Smooth muscle cell of the brain vasculature (primary cell): ENCODE measurements around the gene CD19.
"Not testable (repeated sequence)": the region's sequence is repeated elsewhere in the genome, so short reads cannot be mapped to it uniquely, and the experiment has no call there.

ENCODE experiments used
- DNase-seq: peaks from one replicate; pipeline ENCODE4 v3.0.0-alpha.2; 2012; ENCODE audit warnings: low read depth, low spot score

Gene CD19

DNA sequence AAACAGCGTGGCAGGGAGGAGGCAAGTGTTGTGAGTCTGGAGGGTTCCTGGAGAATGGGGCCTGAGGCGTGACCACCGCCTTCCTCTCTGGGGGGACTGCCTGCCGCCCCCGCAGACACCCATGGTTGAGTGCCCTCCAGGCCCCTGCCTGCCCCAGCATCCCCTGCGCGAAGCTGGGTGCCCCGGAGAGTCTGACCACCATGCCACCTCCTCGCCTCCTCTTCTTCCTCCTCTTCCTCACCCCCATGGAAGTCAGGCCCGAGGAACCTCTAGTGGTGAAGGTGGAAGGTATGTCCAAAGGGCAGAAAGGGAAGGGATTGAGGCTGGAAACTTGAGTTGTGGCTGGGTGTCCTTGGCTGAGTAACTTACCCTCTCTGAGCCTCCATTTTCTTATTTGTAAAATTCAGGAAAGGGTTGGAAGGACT lies at the start of gene CD19:
Gene CD19, plus strand, starts transcription at position 171 of the 425 bp plus-strand sequence. Its CDS starts 30 bp downstream, at position 201.
- DNase-seq = no peak

GRCh38 chr16:28882551-28883160 lies 49.1 kb upstream of the CD19 start:
- DNase-seq = no peak

- DNase-seq = no peak
Measured at GRCh38 chr16:28883221-28883996, 48.4 kb upstream of the CD19 start.

- no peak for DNase-seq
Measured at GRCh38 chr16:28884045-28884444, 47.7 kb upstream of the CD19 start.

DNA sequence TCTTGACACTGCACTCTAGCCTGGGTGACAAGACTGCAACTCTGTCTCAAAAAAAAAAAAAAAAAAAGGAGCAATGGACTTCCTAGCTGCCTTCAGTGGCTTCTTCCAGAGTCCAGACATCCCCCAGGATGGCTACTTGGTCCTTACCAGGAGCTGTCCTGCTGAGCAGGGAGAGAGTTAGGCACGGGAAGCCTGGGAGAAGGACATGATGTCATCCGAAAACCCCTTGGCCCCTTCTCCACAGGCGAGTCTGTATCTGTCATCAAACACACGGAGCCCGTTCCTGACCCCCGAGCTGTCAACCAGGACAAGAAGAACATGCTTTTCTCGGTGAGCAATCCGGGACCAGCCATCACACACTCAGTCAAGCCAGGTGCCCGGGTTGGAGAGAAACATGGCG lies 44.8 kb upstream of the CD19 start:
- no peak for DNase-seq

GRCh38 chr16:28890355-28890754 lies 41.4 kb upstream of the CD19 start:
- not testable (repeated sequence) for DNase-seq

DNA sequence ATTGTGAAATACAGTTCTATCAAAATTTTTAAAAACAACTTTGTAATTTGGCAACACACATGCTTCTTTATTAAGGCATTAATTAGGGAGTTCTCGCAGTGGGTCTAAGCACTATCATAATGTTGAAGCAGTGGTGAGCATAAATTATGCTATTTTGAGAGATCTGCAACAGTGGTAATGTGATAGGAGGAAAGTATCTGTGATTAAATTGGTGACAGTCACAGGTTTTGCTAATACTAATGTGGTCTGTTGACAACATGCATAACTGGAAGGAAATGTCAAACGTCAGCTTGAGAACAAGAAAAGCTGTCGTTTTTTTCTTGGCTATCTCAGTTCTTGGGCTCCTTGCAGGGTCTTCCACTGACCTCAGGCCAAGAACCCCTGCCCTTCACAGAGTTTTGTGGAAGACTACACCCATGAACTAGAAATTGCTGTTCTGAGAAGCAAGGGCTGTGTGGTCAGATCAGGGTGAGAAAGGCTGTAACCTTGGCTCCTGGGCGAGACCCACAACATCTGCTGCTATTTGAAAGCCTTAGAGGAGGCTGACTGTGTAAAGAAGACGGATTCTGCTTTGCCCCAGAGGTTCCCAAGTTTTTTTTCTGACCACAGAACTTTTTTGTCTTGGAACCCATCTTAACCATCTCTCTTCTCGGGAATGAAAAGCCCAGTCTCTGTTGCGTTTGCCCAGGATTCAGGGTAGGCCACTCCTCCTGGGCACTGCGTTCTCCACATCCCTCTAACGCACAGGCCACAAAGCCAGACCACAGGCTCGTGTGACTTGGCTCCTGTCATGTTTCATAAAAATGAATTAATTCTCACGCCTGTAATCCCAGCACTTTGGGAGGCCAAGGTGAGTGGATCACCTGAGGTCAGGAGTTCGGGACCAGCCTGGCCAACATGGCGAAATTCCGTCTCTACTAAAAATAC lies 39.5 kb upstream of the CD19 start:
- DNase-seq = no peak

DNA sequence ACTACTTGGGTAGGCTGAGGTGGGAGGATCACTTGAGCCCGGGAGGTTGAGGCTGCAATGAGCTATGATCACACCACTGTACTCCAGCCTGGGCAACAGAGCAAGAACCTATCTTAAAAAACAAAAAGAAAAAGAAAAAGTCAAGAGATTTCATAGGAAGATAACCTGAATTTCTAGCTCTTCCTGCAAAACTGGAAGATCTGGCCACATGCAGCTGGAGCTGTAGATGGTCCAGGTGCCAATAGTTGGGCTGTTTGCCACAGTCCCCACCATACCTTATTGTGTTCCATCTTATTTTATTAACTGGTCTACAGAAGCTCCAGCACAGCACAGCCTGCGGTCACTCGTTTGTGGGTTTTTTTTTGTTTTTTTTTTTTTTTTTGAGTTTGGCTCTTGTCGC lies 38.5 kb upstream of the CD19 start:
- no peak for DNase-seq

- DNase-seq = no peak
Measured at GRCh38 chr16:28895609-28896008, 36.2 kb upstream of the CD19 start.

DNA sequence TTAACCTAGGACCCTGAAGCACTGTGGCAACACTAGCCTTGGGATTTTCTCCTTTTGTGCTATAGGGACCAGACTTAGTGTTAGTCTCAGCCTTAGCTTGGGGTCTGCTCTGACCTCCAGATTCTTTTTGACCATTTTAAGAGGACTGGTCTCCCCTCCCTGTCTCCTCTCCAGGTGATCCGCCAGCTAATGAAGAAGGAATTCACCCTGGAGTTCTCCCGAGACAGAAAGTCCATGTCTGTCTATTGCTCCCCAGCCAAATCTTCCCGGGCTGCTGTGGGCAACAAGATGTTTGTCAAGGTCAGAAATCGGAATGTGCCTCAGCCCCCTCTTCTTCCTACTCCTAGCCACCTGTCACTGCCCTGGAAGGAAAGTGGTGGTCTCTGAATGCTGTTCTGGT lies 33.9 kb upstream of the CD19 start:
- DNase-seq = no peak

DNA sequence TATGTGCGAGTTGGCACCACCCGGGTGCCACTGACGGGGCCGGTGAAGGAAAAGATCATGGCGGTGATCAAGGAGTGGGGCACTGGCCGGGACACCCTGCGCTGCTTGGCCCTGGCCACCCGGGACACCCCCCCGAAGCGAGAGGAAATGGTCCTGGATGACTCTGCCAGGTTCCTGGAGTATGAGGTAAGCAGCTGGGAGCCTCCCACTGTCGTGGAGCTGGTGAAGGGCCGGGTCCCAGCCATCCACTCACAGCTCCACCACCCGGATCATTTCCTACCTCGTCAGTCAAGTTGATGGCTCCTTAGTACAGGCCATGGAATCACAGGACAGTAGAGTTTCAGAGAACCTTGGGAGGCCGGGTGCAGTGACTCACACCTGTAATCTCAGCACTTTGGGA lies 33.5 kb upstream of the CD19 start:
- DNase-seq = no peak

DNA sequence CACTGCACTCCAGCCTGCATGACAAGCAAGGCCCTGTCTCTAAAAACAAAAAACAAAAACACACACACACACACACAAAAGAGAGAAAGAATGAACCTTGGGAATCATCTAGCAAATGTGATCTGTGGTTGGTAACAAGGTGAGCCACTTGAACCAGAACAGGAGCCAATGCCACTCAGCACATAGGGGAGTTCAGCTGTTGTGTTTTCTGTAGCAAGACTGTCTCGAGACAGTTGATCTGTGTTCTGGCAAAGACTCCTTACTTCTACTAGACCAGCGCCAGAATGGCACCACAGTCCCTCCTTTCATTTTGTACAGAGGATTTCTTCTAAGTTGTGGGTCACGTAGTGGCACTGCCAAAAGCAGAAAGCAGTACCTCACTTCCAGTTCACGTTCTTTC lies 32.8 kb upstream of the CD19 start:
- no peak for DNase-seq

DNA sequence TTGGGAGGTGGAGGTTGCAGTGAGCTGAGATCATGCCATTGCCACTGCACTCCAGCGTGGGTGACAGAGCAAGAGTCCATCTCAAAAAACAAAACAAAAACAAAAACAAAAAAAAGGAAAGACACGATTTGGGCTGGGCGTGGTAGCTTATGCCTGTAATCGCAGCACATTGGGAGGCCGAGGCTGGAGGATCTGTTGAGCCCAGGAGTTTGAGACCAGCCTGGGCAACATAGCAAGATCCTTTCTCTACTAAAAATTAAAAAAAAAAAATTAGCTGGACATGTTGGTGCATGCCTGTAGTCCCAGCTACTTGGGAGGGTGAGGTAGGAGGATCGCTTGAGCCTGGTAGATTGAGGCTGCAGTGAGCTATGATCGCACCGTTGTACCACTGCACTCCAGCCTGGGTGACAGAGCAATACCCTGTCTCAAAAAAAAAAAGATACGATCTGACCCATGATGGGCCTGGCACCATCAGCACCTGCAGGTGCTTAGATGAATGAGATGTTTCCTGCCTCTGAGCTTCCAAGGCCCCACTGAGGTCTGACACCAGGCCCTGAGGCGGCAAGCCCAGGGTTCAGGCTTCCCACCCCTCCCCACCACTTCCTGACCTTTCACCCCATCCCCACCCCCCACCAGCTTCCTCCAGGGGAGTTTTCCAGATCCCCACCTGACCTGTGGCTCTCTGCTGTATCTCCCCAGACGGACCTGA lies 31.7 kb upstream of the CD19 start:
- DNase-seq = no peak

GRCh38 chr16:28900601-28901000 lies 31.2 kb upstream of the CD19 start:
- DNase-seq = no peak

GRCh38 chr16:28901862-28902261 lies 29.9 kb upstream of the CD19 start:
- DNase-seq = no peak

DNA sequence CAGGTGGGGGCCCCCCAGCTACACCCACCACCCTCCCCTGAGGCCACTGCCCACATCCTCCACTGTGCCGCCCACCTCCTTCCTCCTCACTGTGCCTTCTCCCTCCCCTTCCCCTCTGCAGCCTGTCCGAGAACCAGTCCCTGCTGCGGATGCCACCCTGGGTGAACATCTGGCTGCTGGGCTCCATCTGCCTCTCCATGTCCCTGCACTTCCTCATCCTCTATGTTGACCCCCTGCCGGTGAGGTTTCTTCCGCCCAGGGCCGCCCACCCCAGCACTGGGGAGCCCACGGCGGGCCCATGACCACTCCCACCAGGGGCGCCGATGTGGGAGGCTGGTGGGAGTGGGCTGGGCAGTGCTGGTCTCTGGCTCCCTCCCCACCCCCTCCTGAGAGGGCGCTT lies 28.9 kb upstream of the CD19 start:
- DNase-seq = no peak

- DNase-seq = no peak
Measured at GRCh38 chr16:28903344-28904042, 28.3 kb upstream of the CD19 start.

- no peak for DNase-seq
Measured at GRCh38 chr16:28904363-28904762, 27.4 kb upstream of the CD19 start.

GRCh38 chr16:28904828-28905227 lies 26.9 kb upstream of the CD19 start:
- no peak for DNase-seq

DNA sequence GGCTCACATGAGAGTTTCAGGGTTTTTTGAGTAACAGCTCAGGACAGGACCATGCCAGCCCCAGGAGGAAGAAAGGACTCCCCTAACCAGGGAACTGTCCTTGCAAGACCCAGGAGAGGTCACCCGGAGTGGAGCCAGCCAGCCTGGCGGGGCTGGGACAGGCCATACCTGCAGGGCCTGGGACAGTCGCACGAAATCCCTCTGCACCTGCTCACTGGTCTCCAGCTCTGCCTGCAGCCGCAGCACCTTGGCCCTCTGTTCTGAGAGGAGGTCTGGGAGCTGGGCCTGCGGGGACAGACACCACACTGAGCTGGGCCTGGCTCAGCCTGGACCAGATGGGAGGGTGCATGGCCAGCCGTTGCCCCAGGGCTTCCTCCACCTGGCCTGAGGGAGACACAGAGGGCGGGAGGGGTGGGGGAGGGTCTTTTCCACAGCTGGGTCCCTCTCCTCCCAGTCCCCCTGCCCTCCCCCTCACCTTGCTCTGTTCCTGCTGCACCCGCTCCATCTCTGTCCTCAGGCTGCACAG lies 26.5 kb upstream of the CD19 start:
- DNase-seq = no peak
